HepG2 (cell line): ENCODE measurements around the gene CTCF. TPM values are rescaled to one million over a fixed set of nuclear protein-coding genes. Genes with fewer than 3 reads are reported as not detected.

ENCODE experiments used
- ATAC-seq: fragments of 200-7000 bp; cut with Tn5 transposase; 3 replicates; pipeline ENCODE4 v1.9.1; 2020; ENCODE audit warnings: mild to moderate bottlenecking, moderate library complexity
- BruUV-seq: library from RNA; stranded (reverse); fragments of 400-500 nt; replicated peaks from 2 replicates; lab custom pipeline; 2021; lab: Mats Ljungman, UMichigan
- CTCF ChIA-PET: fragments of 300-600 bp; formaldehyde crosslinking; extraction: SDS; loops from one replicate; lab custom pipeline; 2021; ENCODE audit warnings: low total read pairs, inconsistent platforms, low intra/inter-chr PET ratio; lab: Yijun Ruan, JAX
- POLR2A ChIA-PET: fragments of 350-600 bp; sonication (Branson Sonifier 250); formaldehyde crosslinking; loops from one replicate; lab custom pipeline; 2020; ENCODE audit warnings: antibody characterized with exemption, inconsistent platforms; lab: Yijun Ruan, JAX
- DNase-seq: peaks from one replicate; pipeline ENCODE4 v3.0.0-alpha.2; 2015; ENCODE audit warnings: low spot score
- FAIRE-seq: peaks from 3 replicates; lab custom pipeline; 2011; peaks lifted over from hg19 to GRCh38; lab: Jason Lieb, UNC
- H2AFZ ChIP-seq: one replicate; pipeline ENCODE4 v1.6.1; 2011; ENCODE audit warnings: low read length, inconsistent platforms
- H3K27ac ChIP-seq: fragments of 300-600 bp; 3 replicates; pipeline ENCODE4 v1.8.0; 2011; ENCODE audit warnings: mixed run types, mild to moderate bottlenecking, mixed read lengths, low read length, inconsistent platforms; ENCODE audit not compliant: insufficient read depth; ENCODE audit errors: extremely low read length
- H3K27me3 ChIP-seq, 2 experiments: fragments of 200-600 bp in 1 of 2; 2 replicates in 1 of 2; 3 replicates in 1 of 2; pipeline versions ENCODE4 v1.6.0 to v1.8.0; 2011; ENCODE audit warnings: low read length in 2 of 2, mild to moderate bottlenecking in 2 of 2, moderate library complexity in 2 of 2, inconsistent platforms in 1 of 2; ENCODE audit not compliant: insufficient read depth in 2 of 2, control insufficient read depth in 1 of 2
- H3K36me3 ChIP-seq, 2 experiments: fragments of 200-600 bp in 1 of 2; replicated peaks in 1 of 2; 2 replicates in 1 of 2; 3 replicates in 1 of 2; pipeline versions ENCODE4 v1.5.1 to v1.8.0; 2011; ENCODE audit warnings: low read length in 2 of 2, inconsistent platforms in 1 of 2; ENCODE audit not compliant: insufficient read depth in 2 of 2, control insufficient read depth in 1 of 2
- H3K4me1 ChIP-seq: 2 replicates; pipeline ENCODE4 v1.5.1; 2012; ENCODE audit warnings: low read length, inconsistent platforms; ENCODE audit not compliant: insufficient read depth
- H3K4me2 ChIP-seq: 2 replicates; pipeline ENCODE4 v1.6.0; 2011; ENCODE audit warnings: low read depth, low read length, inconsistent platforms
- H3K4me3 ChIP-seq, 3 experiments: fragments of 200-600 bp in 1 of 3; sonication (generic), shearing (Covaris generic) in 1 of 3; replicated peaks in 1 of 3; 2 replicates each; pipeline ENCODE4 v1.5.1; 2011 to 2016; ENCODE audit warnings: low read length in 3 of 3, inconsistent platforms in 2 of 3, low read depth in 2 of 3, mild to moderate bottlenecking in 2 of 3, control low read depth in 1 of 3, mixed read lengths in 1 of 3; ENCODE audit not compliant: insufficient read depth in 1 of 3
- H3K79me2 ChIP-seq: one replicate; pipeline ENCODE4 v1.6.1; 2011; ENCODE audit warnings: low read length, inconsistent platforms; ENCODE audit not compliant: insufficient read depth
- H3K9ac ChIP-seq: 2 replicates; pipeline ENCODE4 v1.6.0; 2011; ENCODE audit warnings: mild to moderate bottlenecking, low read depth, low read length, inconsistent platforms; ENCODE audit not compliant: insufficient read depth
- H3K9me3 ChIP-seq: 2 replicates; pipeline ENCODE4 v1.5.1; 2012; ENCODE audit warnings: mild to moderate bottlenecking, low read length
- H4K20me1 ChIP-seq: 2 replicates; pipeline ENCODE4 v1.6.0; 2011; ENCODE audit warnings: inconsistent platforms, mild to moderate bottlenecking, low read length, moderate library complexity; ENCODE audit not compliant: insufficient read depth
- MAFG ChIP-seq: sonication (generic); formaldehyde crosslinking; IDR thresholded peaks from 2 replicates; pipeline ENCODE4 v1.5.1; 2020; ENCODE audit warnings: mild to moderate bottlenecking, missing genetic modification reagents
- PCBP1 ChIP-seq: fragments of 200-400 bp; formaldehyde crosslinking; IDR thresholded peaks from 2 replicates; pipeline ENCODE4 v1.6.1; 2017; ENCODE audit warnings: mild to moderate bottlenecking, low read depth, low read length, borderline replicate concordance
- ZNF232 ChIP-seq: sonication (generic); formaldehyde crosslinking; IDR thresholded peaks from 2 replicates; pipeline ENCODE4 v1.4.0; 2020; ENCODE audit warnings: missing genetic modification reagents, borderline replicate concordance
- WGBS: methylation state at CpG from one replicate; pipeline ENCODE4 v1.1.6; 2017; ENCODE audit warnings: low lambda C conversion rate; 5-methylcytosine and 5-hydroxymethylcytosine counted together
- in situ Hi-C: cut with HindIII; loops from 2 replicates; pipeline ENCODE4 v1.10.0; 2017; ENCODE audit warnings: low pct_unique_long_range_greater_than_20kb; ENCODE audit not compliant: extremely low pct_ligation_motif_present
- intact Hi-C: fragments of 100-400 bp; cut with micrococcal nuclease; formaldehyde crosslinking; loops from one replicate; pipeline ENCODE4 v1.10.0; 2022; ENCODE audit not compliant: unreplicated experiment
- polyA plus RNA-seq, 8 experiments: library from polyadenylated mRNA; depleted of rRNA in 3 of 8; stranded (reverse) in 7 of 8; unstranded in 1 of 8; fragments of >200 nt; fragmentation: Illumina TruSeq in 4 of 8; extraction: Trizol in 4 of 8; gene quantifications; 2 replicates each; pipeline versions ENCODE4 v1.2.1 to v1.2.3, GENCODE V29; 2011 to 2016; ENCODE audit warnings: low read depth in 4 of 8, missing spikeins in 1 of 8, mixed read lengths in 1 of 8; ENCODE audit not compliant: insufficient read depth in 1 of 8
- total RNA-seq, 5 experiments: library from RNA; depleted of rRNA; stranded (reverse); fragments of >200 nt; fragmentation: Illumina TruSeq; extraction: Trizol; gene quantifications; 2 replicates each; pipeline ENCODE4 v1.2.3, GENCODE V29; 2016; ENCODE audit warnings: low read depth in 1 of 5
- TF ChIP-seq, protein P1 (sequence below): sonication (generic); formaldehyde crosslinking; IDR thresholded peaks from 2 replicates; pipeline ENCODE4 v1.4.0; 2020; ENCODE audit warnings: missing genetic modification reagents

CTCF gene
- total and polyA plus RNA-seq, 2 of the 13 experiments (the other 11 are each of a cell fraction or from before 2014, with no cell fraction given) = 19.5 to 37.5 TPM

DNA sequence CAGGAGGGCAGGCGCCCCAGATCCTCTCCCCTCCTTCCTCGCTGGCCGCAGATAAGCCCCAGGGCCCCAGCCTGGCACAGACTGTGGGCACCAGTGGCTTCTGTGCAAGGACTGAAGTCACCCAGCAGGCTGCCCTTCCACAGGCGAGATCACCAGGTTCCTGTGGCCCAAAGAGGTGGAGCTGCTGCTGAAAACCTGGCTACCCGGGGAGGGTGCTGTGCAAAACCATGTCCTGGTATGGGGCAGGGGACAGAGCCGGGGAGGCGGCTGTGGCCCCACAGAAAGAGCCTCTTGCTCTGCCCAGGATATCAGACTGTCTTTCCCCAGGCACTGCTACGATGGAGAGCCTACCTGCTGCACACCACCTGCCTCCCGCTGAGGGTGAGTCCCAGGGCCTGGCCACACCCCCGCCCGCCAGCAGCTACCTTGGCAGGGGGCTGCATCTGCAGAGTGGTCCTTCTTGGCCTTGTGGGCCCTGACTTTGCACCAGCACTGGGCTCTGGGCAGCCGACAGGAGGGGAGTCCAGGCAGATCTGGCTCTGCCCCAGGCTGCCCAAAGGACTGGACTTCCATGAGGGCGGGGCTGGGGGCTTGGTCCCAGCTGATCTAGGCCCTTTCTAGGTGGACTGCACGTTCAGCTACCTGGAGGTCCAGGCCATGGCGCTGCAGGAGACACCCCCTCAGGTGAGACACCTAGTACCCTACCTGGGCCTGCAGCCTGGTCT, 83.2 kb downstream of the CTCF start (continued):
- 0 out of 2 replicates have a peak, but pooled peaks have one; percentile 12 for TF ChIP-seq MAFG

DNA sequence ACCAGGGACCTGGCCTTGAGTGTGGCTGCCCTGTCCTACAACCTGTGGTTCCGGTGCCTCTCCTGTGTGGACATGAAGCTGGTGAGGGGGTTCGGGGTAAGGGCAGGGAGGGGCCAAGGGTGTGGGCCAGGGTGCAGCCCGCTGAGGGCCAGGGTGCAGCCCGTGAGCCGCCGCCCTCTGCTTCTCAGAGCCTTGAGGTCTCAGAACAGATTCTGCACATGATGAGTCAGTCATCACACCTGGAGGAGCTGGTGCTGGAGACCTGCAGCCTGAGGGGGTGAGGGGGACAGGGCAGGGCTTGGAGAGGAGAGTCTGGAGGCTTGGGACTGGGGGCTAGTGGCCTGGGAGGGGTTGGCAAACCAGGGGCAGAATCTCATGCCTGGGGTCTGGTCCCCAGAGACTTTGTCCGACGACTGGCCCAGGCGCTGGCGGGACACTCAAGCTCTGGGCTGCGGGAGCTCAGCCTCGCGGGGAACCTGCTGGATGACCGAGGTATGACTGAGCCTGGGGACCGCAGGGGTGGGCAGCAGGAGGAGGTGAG, 84.9 kb downstream of the CTCF start:
- no peak for TF ChIP-seq ZNF232 (CRISPR knock-in tag)
- 0 out of 2 replicates have a peak, but pooled peaks have one; percentile 17 for TF ChIP-seq PCBP1
- TF ChIP-seq, protein P1, sequence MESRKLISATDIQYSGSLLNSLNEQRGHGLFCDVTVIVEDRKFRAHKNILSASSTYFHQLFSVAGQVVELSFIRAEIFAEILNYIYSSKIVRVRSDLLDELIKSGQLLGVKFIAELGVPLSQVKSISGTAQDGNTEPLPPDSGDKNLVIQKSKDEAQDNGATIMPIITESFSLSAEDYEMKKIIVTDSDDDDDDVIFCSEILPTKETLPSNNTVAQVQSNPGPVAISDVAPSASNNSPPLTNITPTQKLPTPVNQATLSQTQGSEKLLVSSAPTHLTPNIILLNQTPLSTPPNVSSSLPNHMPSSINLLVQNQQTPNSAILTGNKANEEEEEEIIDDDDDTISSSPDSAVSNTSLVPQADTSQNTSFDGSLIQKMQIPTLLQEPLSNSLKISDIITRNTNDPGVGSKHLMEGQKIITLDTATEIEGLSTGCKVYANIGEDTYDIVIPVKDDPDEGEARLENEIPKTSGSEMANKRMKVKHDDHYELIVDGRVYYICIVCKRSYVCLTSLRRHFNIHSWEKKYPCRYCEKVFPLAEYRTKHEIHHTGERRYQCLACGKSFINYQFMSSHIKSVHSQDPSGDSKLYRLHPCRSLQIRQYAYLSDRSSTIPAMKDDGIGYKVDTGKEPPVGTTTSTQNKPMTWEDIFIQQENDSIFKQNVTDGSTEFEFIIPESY (CRISPR knock-in tag) = peak; percentile 74; the same call in 1 of the 2 replicates
- H3K4me1 ChIP-seq = peaks cover 32% of the 10 kb centered on the region
- peaks cover 18 to 70% of the 10 kb centered on the region in 2 experiments for H3K27me3 ChIP-seq
- no peak overlapping the region for H3K27ac ChIP-seq
- H4K20me1 ChIP-seq = peaks cover 8% of the 10 kb centered on the region; the same call in 1 of the 2 replicates
- no peak overlapping the region for H3K4me3 ChIP-seq
- FAIRE-seq (no peak), DNase-seq (no peak), ATAC-seq (no peak)
- H3K36me3 ChIP-seq = no peaks in the 10 kb centered on the region
- ChIA-PET CTCF (no interaction called here), POLR2A (no interaction called here)
- 45% methylated on average over 11 of the region's 15 CpGs for WGBS
- intact Hi-C loops = no loop called here
- no peaks in the 10 kb centered on the region for H3K9me3 ChIP-seq
- no peak overlapping the region for H2AFZ ChIP-seq
- in situ Hi-C loops = loop anchor here (5.0 kb wide), 1 partner anchor 100 kb away; no protein-coding TSS in a partner anchor
- H3K4me2 ChIP-seq = no peak overlapping the region
- no peaks in the 10 kb centered on the region for H3K79me2 ChIP-seq
- H3K9ac ChIP-seq = no peak overlapping the region
- no TSS peak for BruUV-seq
